NB4 (cell line): ENCODE measurements around the gene FBXW11.

Experiments
- DNase-seq: peaks from one replicate; pipeline ENCODE4 v3.0.0; 2010; ENCODE audit warnings: low read depth
- H3K4me3 ChIP-seq: one replicate; pipeline ENCODE4 v1.5.1; 2011; ENCODE audit warnings: mild to moderate bottlenecking, low read depth, low read length, moderate library complexity
- MYC ChIP-seq: IDR thresholded peaks from 2 replicates; pipeline ENCODE4 v1.6.1; 2011; ENCODE audit warnings: low read depth, low read length
- POLR2A ChIP-seq: IDR thresholded peaks from 2 replicates; pipeline ENCODE4 v1.6.1; 2011; ENCODE audit warnings: mild to moderate bottlenecking; ENCODE audit not compliant: insufficient read length; ENCODE audit errors: extremely low read depth
- TF ChIP-seq, protein P1 (sequence below): IDR thresholded peaks from one replicate; pipeline ENCODE4 v1.5.1; 2012; ENCODE audit warnings: low read depth, low read length
- TF ChIP-seq, protein P2 (sequence below): IDR thresholded peaks from 2 replicates; pipeline ENCODE4 v1.6.1; 2011; ENCODE audit warnings: low read depth, low read length

The FBXW11 gene

DNA sequence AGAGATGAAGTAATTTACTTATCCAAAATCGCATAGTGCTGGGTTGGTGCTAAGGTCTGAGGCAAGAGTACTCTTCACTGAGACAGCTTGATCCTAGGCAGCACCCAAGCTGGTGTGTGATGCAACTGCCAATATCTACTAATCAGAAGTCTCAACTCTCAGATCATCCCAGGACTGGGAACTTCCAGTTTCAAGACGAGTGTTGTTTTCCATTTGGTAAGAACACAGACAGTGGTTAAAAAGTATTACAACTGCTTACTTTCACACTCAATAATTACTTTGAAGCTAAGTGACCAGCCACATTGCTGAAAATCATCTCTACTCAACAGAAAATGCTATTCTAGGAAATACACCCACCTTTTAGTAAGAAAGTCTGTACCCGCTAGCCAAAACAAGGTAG, 45.3 kb downstream of the FBXW11 start:
- no peak for TF ChIP-seq MYC
- TF ChIP-seq POLR2A: no peak
- TF ChIP-seq, protein P1, sequence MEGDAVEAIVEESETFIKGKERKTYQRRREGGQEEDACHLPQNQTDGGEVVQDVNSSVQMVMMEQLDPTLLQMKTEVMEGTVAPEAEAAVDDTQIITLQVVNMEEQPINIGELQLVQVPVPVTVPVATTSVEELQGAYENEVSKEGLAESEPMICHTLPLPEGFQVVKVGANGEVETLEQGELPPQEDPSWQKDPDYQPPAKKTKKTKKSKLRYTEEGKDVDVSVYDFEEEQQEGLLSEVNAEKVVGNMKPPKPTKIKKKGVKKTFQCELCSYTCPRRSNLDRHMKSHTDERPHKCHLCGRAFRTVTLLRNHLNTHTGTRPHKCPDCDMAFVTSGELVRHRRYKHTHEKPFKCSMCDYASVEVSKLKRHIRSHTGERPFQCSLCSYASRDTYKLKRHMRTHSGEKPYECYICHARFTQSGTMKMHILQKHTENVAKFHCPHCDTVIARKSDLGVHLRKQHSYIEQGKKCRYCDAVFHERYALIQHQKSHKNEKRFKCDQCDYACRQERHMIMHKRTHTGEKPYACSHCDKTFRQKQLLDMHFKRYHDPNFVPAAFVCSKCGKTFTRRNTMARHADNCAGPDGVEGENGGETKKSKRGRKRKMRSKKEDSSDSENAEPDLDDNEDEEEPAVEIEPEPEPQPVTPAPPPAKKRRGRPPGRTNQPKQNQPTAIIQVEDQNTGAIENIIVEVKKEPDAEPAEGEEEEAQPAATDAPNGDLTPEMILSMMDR: no peak
- TF ChIP-seq, protein P2, sequence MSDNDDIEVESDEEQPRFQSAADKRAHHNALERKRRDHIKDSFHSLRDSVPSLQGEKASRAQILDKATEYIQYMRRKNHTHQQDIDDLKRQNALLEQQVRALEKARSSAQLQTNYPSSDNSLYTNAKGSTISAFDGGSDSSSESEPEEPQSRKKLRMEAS: no peak
- H3K4me3 ChIP-seq: no peak overlapping the region
- DNase-seq: peak; percentile 38

DNA sequence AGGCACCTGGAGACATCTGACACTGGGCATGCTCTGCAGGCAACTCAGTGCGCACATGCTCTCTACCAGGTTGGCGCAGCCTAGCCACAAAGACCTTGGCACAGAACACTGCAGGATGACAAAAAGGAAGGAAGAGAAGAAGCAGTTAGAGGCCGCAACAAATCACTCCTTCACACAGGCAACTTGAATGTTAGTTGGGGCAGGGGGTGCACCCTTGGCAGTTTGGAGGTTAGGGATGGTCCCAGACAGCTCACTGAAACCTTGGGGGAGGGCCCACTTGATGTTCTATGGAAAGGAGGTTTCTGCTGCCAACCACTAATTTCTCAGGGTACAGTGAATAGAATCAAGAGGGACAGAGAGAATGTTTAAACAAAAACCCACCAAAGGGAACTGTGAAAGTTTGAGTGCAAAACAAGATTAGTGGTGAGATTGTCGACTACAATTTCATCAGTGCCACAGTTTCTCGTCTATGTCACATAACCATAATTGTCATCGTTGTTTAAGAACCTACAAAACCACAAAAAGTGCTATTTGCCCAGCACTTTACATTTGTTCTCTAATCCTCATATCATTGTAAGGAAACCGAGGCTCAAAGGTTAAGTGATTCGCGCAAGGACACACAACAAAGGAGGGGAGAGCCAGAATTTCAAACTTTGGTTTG, 48.7 kb downstream of the FBXW11 start:
- H3K4me3 ChIP-seq: no peak overlapping the region
- no peak for DNase-seq
- TF ChIP-seq, protein P2: no peak
- no peak for TF ChIP-seq POLR2A
- TF ChIP-seq, protein P1: no peak
- TF ChIP-seq MYC: no peak

DNA sequence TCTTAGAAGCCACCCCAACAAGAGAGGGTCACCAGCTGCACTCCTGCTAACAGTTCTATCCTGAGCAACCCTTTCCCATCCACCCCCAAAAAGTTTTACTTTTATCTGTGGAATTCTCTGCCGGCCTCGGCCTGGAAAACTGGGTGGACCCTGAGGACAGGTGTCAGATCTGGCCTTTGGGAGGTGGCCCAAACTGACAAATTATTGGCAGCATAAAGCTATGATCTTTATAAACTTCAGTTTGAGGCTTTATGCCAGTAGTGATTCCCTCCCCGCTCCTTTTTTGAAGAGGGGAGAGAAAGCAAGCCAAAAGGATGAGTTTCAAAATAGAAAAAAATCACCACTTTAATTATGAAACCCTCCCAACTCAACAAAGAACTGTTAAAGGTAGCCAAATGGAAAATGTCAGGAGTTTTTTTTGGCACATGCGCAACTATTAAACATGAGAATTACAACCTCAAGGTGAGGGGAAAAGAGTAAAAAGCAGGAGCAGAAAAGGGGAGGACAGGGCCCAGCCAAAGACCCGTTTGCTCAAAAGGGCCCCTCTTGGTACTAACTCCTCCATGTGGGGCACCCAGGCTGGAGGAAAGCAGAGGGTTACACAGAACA, 49.4 kb downstream of the FBXW11 start:
- no peak overlapping the region for H3K4me3 ChIP-seq
- DNase-seq: no peak
- TF ChIP-seq, protein P1: no peak
- TF ChIP-seq, protein P2: no peak
- TF ChIP-seq MYC (no peak), POLR2A (no peak)

DNA sequence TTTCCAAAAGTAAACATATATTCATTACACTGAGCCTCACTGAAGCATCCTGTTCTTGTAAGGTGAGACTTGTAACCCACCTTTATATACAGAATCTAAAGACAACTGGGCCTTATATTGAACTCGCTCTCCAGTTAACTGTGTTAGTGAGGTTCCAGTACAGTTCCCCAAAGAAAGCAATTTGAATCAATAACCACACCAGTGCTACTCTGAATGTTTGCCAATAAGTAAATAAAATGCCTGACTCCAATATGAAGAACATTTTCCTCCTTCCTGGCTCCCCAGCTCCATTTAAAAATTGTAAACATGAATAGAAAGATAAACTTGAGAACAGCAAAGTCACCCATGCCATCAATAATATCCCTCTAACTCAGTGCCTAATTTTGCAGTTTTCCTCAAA, 50.1 kb downstream of the FBXW11 start:
- TF ChIP-seq, protein P1: no peak
- TF ChIP-seq, protein P2: no peak
- no peak for TF ChIP-seq MYC
- TF ChIP-seq POLR2A: no peak
- DNase-seq: no peak
- H3K4me3 ChIP-seq: no peak overlapping the region

DNA sequence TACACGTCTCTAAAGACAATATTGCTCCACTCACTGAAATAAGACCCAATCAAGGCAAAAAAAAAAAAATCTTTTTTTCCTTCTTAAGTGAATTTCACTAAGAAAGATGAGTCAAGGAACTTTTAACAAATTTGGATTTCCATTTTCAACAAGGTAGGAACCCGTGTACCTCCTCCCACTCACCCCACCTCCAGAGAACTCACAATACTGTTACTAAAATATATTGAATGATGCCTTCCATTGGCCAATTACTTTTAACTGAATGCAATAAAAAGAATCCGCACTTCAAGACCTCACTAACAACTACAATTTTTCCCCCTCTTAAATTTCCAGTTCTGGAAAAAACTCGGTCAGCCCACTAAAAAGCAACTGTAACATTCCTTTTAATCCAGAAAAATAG, 50.7 kb downstream of the FBXW11 start:
- no peak overlapping the region for H3K4me3 ChIP-seq
- DNase-seq: no peak
- TF ChIP-seq, protein P2: no peak
- no peak for TF ChIP-seq MYC

DNA sequence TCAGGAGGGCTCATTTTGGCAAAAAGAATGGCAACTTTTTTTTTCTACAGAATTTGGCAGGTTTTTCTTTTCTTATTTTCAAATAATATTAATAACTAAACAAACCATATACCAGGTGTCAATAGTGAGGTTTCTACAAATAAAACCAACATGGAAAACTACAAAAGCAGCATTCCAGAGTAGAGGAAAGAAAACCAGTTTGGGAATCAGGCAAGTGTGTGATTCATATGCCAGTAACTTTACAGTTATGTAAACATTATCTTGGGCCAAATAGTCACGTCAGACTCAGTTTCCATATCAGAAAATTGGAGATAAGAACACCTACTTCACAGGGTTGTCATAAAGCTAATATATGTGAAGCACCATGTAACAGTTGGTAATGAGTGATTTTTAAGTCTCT, 51.7 kb downstream of the FBXW11 start:
- DNase-seq: no peak
- TF ChIP-seq, protein P2: no peak
- no peak for TF ChIP-seq MYC
- TF ChIP-seq POLR2A: no peak
- TF ChIP-seq, protein P1: no peak
- H3K4me3 ChIP-seq: no peak overlapping the region
